HuH-7 (cell line): Measurements from ENCODE around the gene CTNNA3.

Source experiments
- DNase-seq: peaks from one replicate; pipeline ENCODE4 v3.0.0; 2011; ENCODE audit warnings: low spot score

CTNNA3 gene

GRCh38 chr10:66860376-66860945 lies 835.5 kb downstream of the CTNNA3 start:
- DNase-seq: no peak

- no peak for DNase-seq
Observed at GRCh38 chr10:66852811-66853210, 843.2 kb downstream of the CTNNA3 start.

GRCh38 chr10:66848856-66849255 lies 847.1 kb downstream of the CTNNA3 start:
- DNase-seq: no peak

- no peak for DNase-seq
Observed at GRCh38 chr10:66844176-66844942, 851.6 kb downstream of the CTNNA3 start.

- no peak for DNase-seq
Observed at GRCh38 chr10:66843396-66843795, 852.6 kb downstream of the CTNNA3 start.

GRCh38 chr10:66842867-66843266 lies 853.1 kb downstream of the CTNNA3 start:
- no peak for DNase-seq

- no peak for DNase-seq
Observed at GRCh38 chr10:66842371-66842770, 853.6 kb downstream of the CTNNA3 start.

DNA sequence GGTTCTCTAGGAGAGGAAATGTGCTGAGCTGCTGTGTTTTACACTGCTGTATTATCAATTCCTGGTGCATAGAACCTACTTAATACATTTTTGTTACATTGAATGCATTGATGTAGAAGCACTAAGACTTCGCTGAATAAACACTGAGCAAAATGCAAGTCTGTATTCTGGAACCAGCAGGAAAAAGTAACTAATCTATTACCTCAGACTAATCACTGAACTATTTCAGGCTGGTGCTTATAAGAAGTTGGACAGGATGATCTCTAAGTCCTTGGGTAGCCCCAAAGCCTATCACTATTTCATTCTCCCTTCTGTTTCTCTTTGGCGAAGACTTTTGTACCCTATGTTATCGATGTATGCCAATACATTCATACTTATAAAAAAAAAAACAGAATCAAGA lies 857.3 kb downstream of the CTNNA3 start:
- DNase-seq: no peak

DNA sequence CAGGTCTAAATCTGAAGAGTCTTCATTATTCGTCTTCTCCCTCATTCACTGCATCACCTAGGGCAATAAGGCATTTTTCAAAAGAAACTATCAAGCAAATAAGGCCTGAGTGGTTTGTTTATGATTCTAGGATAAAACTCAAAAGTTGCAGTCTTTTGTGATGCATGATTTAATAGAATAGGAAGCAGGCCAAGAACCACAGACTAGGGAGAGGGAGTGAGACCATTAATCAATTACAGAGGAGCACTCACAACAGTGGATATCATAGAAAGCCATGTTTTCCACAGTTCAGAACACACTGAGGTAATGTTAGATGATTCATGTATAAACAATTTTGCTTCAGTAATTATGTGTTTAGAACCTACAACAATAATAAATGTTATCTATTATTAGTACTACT lies 858.0 kb downstream of the CTNNA3 start:
- DNase-seq: no peak

GRCh38 chr10:66837335-66837734 lies 858.7 kb downstream of the CTNNA3 start:
- no peak for DNase-seq

DNA sequence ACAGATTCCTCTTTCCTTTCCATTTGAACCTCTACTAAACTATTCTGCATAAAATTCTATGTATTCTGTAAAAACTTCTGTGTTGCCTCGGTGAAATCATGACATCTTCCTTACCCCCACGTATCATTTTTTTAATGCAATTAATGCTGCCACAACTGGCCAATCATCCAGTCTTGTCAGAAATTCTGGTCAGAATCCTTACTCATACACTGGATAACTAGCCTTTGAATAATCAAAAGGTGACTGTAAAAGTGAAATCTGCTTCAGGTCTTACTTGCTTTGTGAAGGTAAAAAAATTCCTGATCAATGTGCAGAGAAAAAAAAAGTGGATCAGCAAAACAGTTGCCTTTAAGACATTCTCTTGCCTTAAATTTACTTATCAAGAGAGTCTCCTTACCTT lies 859.2 kb downstream of the CTNNA3 start:
- no peak for DNase-seq

- DNase-seq: no peak
Observed at GRCh38 chr10:66836057-66836456, 859.9 kb downstream of the CTNNA3 start.

- no peak for DNase-seq
Observed at GRCh38 chr10:66835400-66835799, 860.6 kb downstream of the CTNNA3 start.

- no peak for DNase-seq
Observed at GRCh38 chr10:66834802-66835201, 861.2 kb downstream of the CTNNA3 start.

DNA sequence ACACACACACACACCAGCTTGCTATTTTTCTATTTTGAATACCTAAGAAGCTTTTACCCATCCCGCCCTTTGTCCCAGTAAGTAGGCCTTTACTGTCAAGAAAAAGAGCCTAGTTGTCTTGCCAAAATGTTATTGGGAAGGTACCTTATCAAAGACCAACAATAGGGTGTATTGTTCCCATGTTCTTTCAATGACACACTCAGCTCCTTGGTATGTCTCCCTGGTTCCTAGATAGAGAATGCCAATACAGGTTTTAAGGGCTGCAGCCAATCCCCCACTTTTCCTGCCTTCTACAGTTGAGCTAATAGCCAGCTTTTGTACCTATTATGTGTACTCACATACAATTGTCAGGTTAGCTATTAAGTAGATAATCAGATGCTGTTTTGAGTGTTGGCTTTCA lies 862.1 kb downstream of the CTNNA3 start:
- no peak for DNase-seq

DNA sequence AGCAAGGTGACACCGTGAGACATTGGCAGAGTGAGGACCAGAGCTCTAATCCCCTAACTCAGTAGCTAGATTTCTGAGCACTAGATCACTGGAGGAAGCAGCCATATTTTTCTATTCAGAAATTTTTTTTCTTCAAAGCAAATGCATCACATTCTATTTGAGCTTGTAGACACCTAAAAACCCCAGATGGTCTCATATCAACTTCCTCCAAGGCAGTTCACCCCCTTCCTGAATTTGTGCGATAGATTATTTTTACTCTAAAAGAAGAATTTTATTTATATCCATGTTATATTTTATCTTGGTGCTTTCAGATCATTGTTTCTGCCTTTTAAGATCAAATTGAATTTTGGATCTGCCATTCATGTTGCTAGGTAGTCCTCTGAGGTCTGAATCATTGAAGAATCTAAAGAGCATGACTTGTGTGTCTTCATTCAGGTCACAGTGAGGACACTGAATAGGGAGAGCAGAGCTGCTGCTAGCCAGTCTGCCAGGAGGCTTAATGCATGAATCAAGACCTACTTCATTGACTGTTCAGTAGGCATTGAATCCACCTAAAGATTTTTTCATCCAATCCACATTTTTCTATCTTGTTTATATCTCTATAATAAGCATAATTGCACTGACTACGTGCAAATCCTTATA lies 863.1 kb downstream of the CTNNA3 start:
- no peak for DNase-seq

DNA sequence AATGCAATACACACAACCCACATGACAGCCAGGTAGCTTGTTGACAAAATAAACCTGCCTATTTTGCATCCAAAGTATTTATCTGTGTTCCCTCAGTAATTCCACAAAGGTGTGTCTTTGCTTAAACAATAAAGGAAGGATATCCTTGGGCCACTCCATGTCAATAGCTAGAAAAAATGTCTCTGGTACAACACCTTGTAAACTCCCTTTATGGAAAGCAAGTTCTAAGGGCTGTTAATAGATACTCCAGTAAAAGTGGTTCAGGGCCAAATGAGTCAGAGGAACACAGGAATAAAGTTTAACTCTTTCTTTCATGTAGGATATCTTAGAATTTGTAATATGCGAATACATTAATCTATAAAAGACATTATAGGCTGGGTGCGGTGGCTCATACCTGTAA lies 867.0 kb downstream of the CTNNA3 start:
- no peak for DNase-seq

DNA sequence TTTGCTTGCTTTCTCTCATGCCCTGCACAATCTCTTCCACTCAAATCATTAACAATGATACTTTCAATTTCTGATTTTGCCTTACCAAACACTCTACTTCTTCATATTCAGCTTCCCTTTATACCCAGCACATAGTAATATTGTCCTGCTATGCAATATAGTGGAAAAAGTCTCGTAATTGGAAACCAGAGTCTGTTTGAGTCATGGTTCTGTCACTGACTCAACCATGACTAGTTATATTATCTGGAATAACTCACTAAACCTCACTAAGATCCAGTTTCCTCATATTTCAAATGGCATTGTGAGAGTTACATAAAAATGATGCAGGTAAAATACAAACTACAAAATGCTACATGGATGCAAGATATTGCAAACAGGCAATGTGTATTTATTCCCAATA lies 868.6 kb downstream of the CTNNA3 start:
- no peak for DNase-seq

DNA sequence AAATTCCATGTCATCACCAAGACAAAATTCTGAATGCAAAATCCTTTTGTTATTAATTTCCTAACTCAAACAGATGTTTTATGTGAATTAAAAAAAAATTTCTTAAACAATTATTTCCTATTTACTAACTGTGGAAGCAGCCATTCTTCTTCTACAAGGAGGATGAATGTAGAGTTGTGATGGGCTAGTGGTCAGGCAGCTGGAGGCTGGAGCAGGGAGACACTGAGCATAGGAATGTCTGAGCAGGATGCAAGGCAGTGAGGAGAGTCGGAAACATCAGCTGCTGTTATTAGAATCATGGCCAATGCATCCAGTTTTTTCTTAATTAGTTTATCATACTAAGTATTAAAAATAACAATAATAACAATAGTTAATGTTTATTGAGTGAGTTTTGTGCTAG lies 872.7 kb downstream of the CTNNA3 start:
- DNase-seq: no peak

DNA sequence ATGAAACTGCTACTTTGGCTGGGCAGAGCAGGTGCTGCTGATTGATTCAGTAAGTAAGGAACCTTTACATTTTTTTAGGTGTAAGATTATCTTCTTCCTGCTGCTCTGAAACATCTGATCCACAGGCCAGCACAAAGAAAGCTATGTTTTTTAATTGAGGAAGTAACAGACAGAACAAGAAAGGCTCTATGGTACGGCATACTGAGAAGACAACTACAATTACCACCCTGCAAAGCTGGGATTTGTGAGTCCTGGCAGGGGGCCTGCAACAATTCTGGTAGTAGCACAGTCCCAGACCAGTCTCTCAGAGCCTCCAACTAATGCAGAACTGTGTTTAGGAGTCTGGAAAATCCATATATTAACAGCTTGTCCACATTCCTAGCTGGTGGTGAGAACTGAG lies 873.2 kb downstream of the CTNNA3 start:
- no peak for DNase-seq

GRCh38 chr10:66819691-66820090 lies 876.3 kb downstream of the CTNNA3 start:
- DNase-seq: no peak

DNA sequence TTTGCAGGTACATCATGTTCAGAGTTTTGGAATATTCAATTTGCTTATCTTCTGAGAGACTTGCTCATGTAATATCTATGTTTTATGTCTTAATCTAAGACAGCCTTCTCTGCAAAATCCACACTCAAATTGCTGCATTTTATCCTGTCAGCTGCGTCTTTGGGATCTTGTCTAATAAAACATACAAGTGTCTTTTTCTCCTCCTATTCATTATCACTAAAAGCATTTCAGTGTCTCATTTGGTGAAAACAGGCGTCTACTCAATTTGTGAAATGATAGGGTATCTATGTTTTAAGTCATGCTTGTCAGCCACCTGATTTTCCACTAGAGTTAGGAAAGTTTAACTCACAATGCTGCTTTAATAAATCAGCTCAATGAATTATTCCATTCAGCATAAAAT lies 882.9 kb downstream of the CTNNA3 start:
- DNase-seq: no peak

DNA sequence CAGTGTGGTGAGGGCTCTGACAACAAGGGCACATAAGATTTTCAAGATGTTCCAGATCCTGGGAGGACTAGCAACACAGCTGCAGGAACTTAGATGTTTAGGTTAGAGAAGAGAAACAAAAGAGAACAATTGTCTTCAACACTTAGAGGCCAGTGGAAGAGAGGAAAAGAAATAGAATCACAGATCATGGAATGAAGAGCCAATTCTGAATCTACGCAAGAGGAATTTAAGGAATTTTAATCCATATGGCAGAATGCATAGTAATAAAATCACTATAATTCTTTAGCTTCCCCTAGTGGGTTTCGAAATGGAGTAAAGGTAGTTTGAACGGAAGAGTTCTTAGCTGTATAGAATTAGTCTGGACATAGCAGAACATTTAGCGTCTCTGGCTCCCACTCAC lies 884.8 kb downstream of the CTNNA3 start:
- DNase-seq: no peak

DNA sequence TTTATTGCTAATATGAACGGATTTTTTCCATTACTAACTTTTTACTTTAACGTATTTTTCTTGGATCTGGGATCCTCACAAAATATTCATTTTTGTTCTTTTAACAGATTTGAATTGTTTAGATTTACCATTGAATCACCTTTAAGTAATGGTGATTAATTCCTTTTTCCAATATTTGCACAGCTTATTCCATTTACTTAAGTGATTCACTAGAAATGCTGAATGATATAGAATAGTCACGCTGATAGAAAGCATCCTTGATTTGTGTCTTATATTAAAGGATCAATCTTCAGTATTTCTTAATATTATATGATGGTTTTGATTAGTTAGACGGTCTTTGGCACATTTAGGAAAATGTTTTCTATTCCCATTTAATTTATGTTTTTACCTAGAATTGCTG lies 886.6 kb downstream of the CTNNA3 start:
- no peak for DNase-seq
